Ishikawa (cell line): ENCODE measurements around the gene SIGLEC1.

Experiments
- CEBPB ChIP-seq: IDR thresholded peaks from 2 replicates; pipeline ENCODE4 v1.6.1; 2012
- CREB1 ChIP-seq: IDR thresholded peaks from 2 replicates; pipeline ENCODE4 v1.6.1; 2012; ENCODE audit warnings: low read depth
- EGR1 ChIP-seq: IDR thresholded peaks from 2 replicates; pipeline ENCODE4 v1.6.1; 2012
- EP300 ChIP-seq: IDR thresholded peaks from 2 replicates; pipeline ENCODE4 v1.6.1; 2012; ENCODE audit warnings: borderline replicate concordance
- FOXM1 ChIP-seq: IDR thresholded peaks from 2 replicates; pipeline ENCODE4 v1.6.1; 2012; ENCODE audit warnings: low read depth, borderline replicate concordance
- NFIC ChIP-seq: IDR thresholded peaks from 2 replicates; pipeline ENCODE4 v1.6.1; 2012
- RAD21 ChIP-seq: IDR thresholded peaks from 2 replicates; pipeline ENCODE4 v1.6.1; 2012; ENCODE audit warnings: low read depth
- TAF1 ChIP-seq: IDR thresholded peaks from 2 replicates; pipeline ENCODE4 v1.6.1; 2012; ENCODE audit warnings: low read depth, mild to moderate bottlenecking
- TCF12 ChIP-seq: IDR thresholded peaks from 2 replicates; pipeline ENCODE4 v1.6.1; 2012; ENCODE audit warnings: low read depth
- TEAD4 ChIP-seq: IDR thresholded peaks from 2 replicates; pipeline ENCODE4 v1.6.1; 2012
- YY1 ChIP-seq: IDR thresholded peaks from 2 replicates; pipeline ENCODE4 v1.6.1; 2012; ENCODE audit warnings: low read depth
- ZBTB7A ChIP-seq: IDR thresholded peaks from 2 replicates; pipeline ENCODE4 v1.6.1; 2012; ENCODE audit warnings: low read depth
- TF ChIP-seq, protein P1 (sequence below): IDR thresholded peaks from 2 replicates; pipeline ENCODE4 v1.6.1; 2012
- TF ChIP-seq, protein P2 (sequence below): IDR thresholded peaks from 2 replicates; pipeline ENCODE4 v1.6.1; 2012; ENCODE audit warnings: low read depth, mild to moderate bottlenecking
- TF ChIP-seq, protein P3 (sequence below): IDR thresholded peaks from 2 replicates; pipeline ENCODE4 v1.6.1; 2012

The SIGLEC1 gene

DNA sequence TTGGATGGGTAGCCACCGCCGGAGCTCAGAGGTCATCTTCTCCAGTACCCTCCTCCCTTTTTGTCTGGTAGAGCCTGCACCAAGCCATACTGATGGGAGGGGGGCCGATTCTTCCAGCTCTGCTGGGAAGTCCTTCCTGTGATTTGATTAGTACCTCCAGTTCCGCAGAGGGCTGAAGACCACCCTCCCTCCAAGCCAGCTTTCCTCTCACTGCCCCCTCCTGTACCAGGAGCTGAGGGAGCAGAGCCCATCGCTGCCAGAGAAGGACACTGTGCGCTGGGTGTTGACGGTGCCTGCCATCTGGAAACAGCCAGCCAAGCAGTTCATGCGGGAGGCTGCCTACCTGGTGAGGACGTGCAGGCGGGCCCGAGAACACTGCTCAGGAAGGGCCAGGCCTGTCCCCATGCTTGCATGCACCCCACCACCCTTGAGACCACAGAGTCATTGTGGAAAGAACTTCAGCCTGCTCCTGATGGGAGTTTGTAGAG lies 33.3 kb upstream of the SIGLEC1 start:
- TF ChIP-seq TCF12 (no peak), RAD21 (no peak), YY1 (no peak), TEAD4 (no peak), FOXM1 (no peak)

DNA sequence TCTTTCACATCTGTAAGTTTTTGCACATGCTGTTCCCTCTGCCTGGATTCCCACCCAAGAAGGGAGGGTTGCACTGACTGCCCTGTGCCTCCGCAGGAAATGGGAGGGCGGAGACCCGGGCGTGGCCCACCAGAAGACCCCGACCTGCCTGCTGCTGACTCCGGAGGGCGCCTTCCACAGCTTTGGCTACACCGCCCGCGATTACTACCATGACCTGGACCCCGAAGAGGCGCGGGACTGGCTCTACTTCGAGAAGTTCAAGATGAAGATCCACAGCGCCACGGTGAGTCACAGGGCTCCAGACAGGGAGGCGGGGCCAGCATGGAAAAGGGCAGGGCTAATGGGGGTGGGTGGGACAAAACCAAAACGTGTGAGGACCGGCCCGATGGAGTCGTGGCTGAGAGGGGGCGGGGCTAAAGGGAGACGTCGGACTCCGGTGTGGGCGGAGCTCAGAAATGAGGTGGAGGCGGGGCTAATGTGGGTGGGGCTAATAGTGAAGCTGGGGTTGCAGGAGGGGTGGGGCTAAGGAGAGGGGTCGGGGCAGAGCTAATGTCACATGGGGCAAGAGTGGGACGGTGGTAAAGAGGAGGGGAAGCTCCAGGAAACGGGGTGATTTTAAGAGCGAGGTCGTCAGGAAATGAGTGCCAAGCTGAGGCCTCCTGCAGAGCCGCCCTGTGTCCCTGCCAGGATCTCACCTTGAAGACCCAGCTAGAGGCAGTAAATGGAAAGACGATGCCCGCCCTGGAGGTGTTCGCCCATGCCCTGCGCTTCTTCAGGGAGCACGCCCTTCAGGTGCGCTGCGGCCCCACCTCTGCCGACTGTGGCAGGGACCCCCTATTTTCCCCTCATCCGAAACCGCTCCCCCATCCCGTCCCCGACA lies 32.6 kb upstream of the SIGLEC1 start:
- TF ChIP-seq, protein P1, sequence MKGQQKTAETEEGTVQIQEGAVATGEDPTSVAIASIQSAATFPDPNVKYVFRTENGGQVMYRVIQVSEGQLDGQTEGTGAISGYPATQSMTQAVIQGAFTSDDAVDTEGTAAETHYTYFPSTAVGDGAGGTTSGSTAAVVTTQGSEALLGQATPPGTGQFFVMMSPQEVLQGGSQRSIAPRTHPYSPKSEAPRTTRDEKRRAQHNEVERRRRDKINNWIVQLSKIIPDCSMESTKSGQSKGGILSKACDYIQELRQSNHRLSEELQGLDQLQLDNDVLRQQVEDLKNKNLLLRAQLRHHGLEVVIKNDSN = peak; percentile 66
- TF ChIP-seq CREB1 (no peak), TEAD4 (no peak), NFIC (no peak), ZBTB7A (peak; percentile 23), EGR1 (no peak), TCF12 (no peak), FOXM1 (no peak), TAF1 (no peak; the same call in 1 of the 2 replicates), YY1 (0 out of 2 replicates have a peak, but pooled peaks have one; percentile 16), CEBPB (no peak), RAD21 (0 out of 2 replicates have a peak, but pooled peaks have one; percentile 17), EP300 (no peak)
- TF ChIP-seq, protein P2, sequence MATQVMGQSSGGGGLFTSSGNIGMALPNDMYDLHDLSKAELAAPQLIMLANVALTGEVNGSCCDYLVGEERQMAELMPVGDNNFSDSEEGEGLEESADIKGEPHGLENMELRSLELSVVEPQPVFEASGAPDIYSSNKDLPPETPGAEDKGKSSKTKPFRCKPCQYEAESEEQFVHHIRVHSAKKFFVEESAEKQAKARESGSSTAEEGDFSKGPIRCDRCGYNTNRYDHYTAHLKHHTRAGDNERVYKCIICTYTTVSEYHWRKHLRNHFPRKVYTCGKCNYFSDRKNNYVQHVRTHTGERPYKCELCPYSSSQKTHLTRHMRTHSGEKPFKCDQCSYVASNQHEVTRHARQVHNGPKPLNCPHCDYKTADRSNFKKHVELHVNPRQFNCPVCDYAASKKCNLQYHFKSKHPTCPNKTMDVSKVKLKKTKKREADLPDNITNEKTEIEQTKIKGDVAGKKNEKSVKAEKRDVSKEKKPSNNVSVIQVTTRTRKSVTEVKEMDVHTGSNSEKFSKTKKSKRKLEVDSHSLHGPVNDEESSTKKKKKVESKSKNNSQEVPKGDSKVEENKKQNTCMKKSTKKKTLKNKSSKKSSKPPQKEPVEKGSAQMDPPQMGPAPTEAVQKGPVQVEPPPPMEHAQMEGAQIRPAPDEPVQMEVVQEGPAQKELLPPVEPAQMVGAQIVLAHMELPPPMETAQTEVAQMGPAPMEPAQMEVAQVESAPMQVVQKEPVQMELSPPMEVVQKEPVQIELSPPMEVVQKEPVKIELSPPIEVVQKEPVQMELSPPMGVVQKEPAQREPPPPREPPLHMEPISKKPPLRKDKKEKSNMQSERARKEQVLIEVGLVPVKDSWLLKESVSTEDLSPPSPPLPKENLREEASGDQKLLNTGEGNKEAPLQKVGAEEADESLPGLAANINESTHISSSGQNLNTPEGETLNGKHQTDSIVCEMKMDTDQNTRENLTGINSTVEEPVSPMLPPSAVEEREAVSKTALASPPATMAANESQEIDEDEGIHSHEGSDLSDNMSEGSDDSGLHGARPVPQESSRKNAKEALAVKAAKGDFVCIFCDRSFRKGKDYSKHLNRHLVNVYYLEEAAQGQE = no peak
- TF ChIP-seq, protein P3, sequence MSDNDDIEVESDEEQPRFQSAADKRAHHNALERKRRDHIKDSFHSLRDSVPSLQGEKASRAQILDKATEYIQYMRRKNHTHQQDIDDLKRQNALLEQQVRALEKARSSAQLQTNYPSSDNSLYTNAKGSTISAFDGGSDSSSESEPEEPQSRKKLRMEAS = peak; percentile 50; the same call in 1 of the 2 replicates

DNA sequence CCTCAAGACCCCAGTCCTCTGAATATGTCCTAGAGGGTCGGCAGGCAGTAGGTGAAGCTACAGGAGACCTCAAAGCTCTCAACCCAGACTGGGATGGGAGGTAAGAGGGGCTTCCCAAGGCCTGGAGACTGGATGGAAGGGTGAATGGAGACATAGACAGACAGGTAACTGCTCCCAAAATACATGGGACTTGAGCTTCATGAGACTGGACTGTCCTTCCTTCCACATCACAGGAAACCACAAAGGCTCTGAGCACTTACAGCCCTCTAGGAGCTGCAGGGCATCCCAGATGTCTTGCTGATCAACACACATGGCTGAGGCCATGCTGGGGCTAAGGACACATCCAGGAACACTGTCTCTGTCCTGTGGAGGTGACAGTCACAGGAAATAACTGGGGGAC lies 31.6 kb upstream of the SIGLEC1 start:
- TF ChIP-seq CEBPB (no peak), RAD21 (no peak), EP300 (no peak), TCF12 (no peak), EGR1 (no peak), FOXM1 (no peak), YY1 (no peak), CREB1 (no peak), TAF1 (no peak), ZBTB7A (no peak), NFIC (no peak)
- TF ChIP-seq, protein P1 = no peak
- TF ChIP-seq, protein P2 = no peak
- TF ChIP-seq, protein P3 = no peak

DNA sequence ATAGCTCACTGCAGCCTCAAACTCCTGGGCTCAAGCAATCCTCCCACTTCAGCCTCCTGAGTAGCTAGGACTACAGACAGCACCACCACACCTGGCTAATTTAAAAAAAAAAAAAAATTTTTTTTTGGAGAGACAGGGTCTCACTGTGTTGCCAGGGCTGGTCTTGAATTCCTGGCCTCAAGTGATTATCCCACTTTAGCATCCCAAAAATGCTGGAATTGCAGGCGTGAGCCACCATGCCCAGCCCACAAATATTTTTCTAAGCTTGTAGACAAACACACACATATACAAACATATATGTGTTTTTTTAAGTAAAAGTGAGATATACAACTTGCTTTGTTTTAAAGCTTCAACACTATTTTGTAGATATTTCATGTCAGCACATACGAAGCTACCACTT lies 30.9 kb upstream of the SIGLEC1 start:
- TF ChIP-seq TAF1 = no peak
- no peak for TF ChIP-seq RAD21
- TF ChIP-seq ZBTB7A = no peak
- TF ChIP-seq, protein P2 = no peak
- TF ChIP-seq, protein P3 = no peak
- no peak for TF ChIP-seq YY1
- TF ChIP-seq, protein P1 = no peak
- no peak for TF ChIP-seq TEAD4
- no peak for TF ChIP-seq CREB1
- no peak for TF ChIP-seq EGR1
- TF ChIP-seq EP300 = no peak
- TF ChIP-seq NFIC = no peak
- no peak for TF ChIP-seq CEBPB
- TF ChIP-seq TCF12 = no peak
- no peak for TF ChIP-seq FOXM1
